Mesenteric fat pad (tissue), 1 donor: ENCODE measurements around the gene STK38L. TPM values are rescaled to one million over a fixed set of nuclear protein-coding genes. Genes with fewer than 3 reads are reported as not detected.
"Not testable (repeated sequence)": the region's sequence is repeated elsewhere in the genome, so short reads cannot be mapped to it uniquely, and the experiment has no call there.

Experiments
- DNase-seq: peaks from one replicate; pipeline ENCODE4 v3.0.0-alpha.2; 2020; ENCODE audit warnings: low spot score
- total RNA-seq: library from RNA; stranded (reverse); fragmentation: NEBNext Ultra II Directional; extraction: Animal tissue kit (Norgen Biotek cat#: 25700); gene quantifications from one replicate; pipeline ENCODE4 v1.2.1, GENCODE V29; 2021
- donor health status: DM: yes; HTN: yes; CAD: no.

Gene STK38L
- total RNA-seq, 1 donor from 2014 or later, result 76.0 TPM

- no peak for DNase-seq
Measured at GRCh38 chr12:27221625-27222387, 22.3 kb upstream of the STK38L start.

- no peak for DNase-seq
Measured at GRCh38 chr12:27226407-27226929, 17.6 kb upstream of the STK38L start.

GRCh38 chr12:27229367-27229766 is 14.7 kb upstream of the STK38L start:
- DNase-seq, result no peak

- not testable (repeated sequence) for DNase-seq
Measured at GRCh38 chr12:27231374-27231773, 12.7 kb upstream of the STK38L start.

- no peak for DNase-seq
Measured at GRCh38 chr12:27233814-27234213, 10.3 kb upstream of the STK38L start.

GRCh38 chr12:27236498-27236897 is 7.6 kb upstream of the STK38L start:
- DNase-seq, result no peak

- no peak for DNase-seq
Measured at GRCh38 chr12:27237790-27238771, 6.0 kb upstream of the STK38L start.

- DNase-seq, result no peak
Measured at GRCh38 chr12:27243006-27243405, 1.1 kb upstream of the STK38L start.

GRCh38 chr12:27244689-27245488 is 803 bp downstream of the STK38L start:
- no peak for DNase-seq

- DNase-seq, result no peak
Measured at GRCh38 chr12:27246141-27246540, 2.1 kb downstream of the STK38L start.

- DNase-seq, result no peak
Measured at GRCh38 chr12:27246774-27247173, 2.7 kb downstream of the STK38L start.

GRCh38 chr12:27252934-27253333 is 8.8 kb downstream of the STK38L start:
- DNase-seq, result no peak

GRCh38 chr12:27253347-27253746 is 9.3 kb downstream of the STK38L start:
- no peak for DNase-seq

- no peak for DNase-seq
Measured at GRCh38 chr12:27255806-27256205, 11.7 kb downstream of the STK38L start.

- no peak for DNase-seq
Measured at GRCh38 chr12:27257104-27257843, 13.2 kb downstream of the STK38L start.

- DNase-seq, result no peak
Measured at GRCh38 chr12:27260746-27261145, 16.7 kb downstream of the STK38L start.

- no peak for DNase-seq
Measured at GRCh38 chr12:27261866-27262265, 17.8 kb downstream of the STK38L start.

- DNase-seq, result no peak
Measured at GRCh38 chr12:27270148-27270547, 26.1 kb downstream of the STK38L start.

- no peak for DNase-seq
Measured at GRCh38 chr12:27271206-27271605, 27.1 kb downstream of the STK38L start.

- no peak for DNase-seq
Measured at GRCh38 chr12:27272373-27273028, 28.4 kb downstream of the STK38L start.
